ENCODE measurements around the gene PDHA1. TPM values are rescaled to one million over a fixed set of nuclear protein-coding genes. Genes with fewer than 3 reads are reported as not detected.

PDHA1 gene
- polyA plus RNA-seq, 1 of the 3 experiments (the other 2 are of a cell fraction) = 121 TPM

GRCh38 chrX:19350941-19351384 lies 7.2 kb downstream of the PDHA1 start:
- no peak overlapping the region for H3K4me2 ChIP-seq
- 64% methylated on average over 8 of the region's 8 CpGs for WGBS (ENCODE audit: low lambda C conversion rate)
- CTCF ChIA-PET = interaction anchor here (1.4 kb wide), 1 partner anchor 11 kb away, joined by 4 read pairs; no protein-coding TSS in a partner anchor
- no peak for DNase-seq
- no peak overlapping the region for H3K4me3 ChIP-seq (ENCODE audit: low read depth in 2 of 2, low read length in 1 of 2)
- H3K9me2 ChIP-seq = no peaks in the 10 kb centered on the region
- no peak overlapping the region for H3K27ac ChIP-seq (ENCODE audit: low read depth in 2 of 2, low read length in 1 of 2)
- no peak overlapping the region for H2AFZ ChIP-seq (ENCODE audit: low read depth)
- H3K36me3 ChIP-seq (replicated peaks in 1 of 2; ENCODE audit: control insufficient read depth in 1 of 2, insufficient read depth in 2 of 2, low read length in 1 of 2) = peaks cover 9 to 28% of the 10 kb centered on the region in 2 experiments
- no peaks in the 10 kb centered on the region; the same call in 1 of the 2 replicates for H3K27me3 ChIP-seq (ENCODE audit: insufficient read depth)
- POLR2A ChIA-PET = no interaction called here
- H3F3A ChIP-seq (replicated peaks; ENCODE audit: insufficient read depth) = no peaks in the 10 kb centered on the region
- H3K9ac ChIP-seq = no peak overlapping the region
- TF ChIP-seq TCF12 (IDR thresholded peaks at IDR 0.05) = no peak
- TF ChIP-seq SIN3A (IDR thresholded peaks at IDR 0.05; ENCODE audit: borderline replicate concordance, low read depth, low read length) = no peak
- TF ChIP-seq USF2 (IDR thresholded peaks at IDR 0.05; ENCODE audit: borderline replicate concordance, low read depth, low read length) = no peak
- TF ChIP-seq RFX5 (IDR thresholded peaks at IDR 0.05; ENCODE audit: low read length) = no peak
- TF ChIP-seq NFIC (IDR thresholded peaks at IDR 0.05; ENCODE audit: borderline replicate concordance) = no peak
- no peak for TF ChIP-seq NRF1 (IDR thresholded peaks at IDR 0.05; ENCODE audit: low read depth, low read length)
- no peak for TF ChIP-seq JUND (IDR thresholded peaks at IDR 0.05)
- TF ChIP-seq USF1 (IDR thresholded peaks at IDR 0.05; ENCODE audit: borderline replicate concordance, low read depth) = no peak
- H4K20me1 ChIP-seq (ENCODE audit: insufficient read depth) = 0 out of 2 replicates have a peak, but pooled peaks cover 6% of the 10 kb centered on the region
- no peaks in the 10 kb centered on the region for H3K4me1 ChIP-seq (ENCODE audit: control insufficient read depth in 1 of 2, insufficient read depth in 2 of 2, low read depth in 1 of 2, low read length in 1 of 2)
- no peaks in the 10 kb centered on the region for H3K9me3 ChIP-seq
- H3K79me2 ChIP-seq (ENCODE audit: insufficient read depth) = peaks cover 29% of the 10 kb centered on the region

GRCh38 chrX:19354625-19355024 lies 10.9 kb downstream of the PDHA1 start:
- peaks cover 9 to 57% of the 10 kb centered on the region in 2 experiments for H3K36me3 ChIP-seq (replicated peaks in 1 of 2; ENCODE audit: control insufficient read depth in 1 of 2, insufficient read depth in 2 of 2, low read length in 1 of 2)
- CTCF ChIA-PET = interaction anchor here (1.2 kb wide), 1 partner anchor 18 kb away, joined by 3 read pairs; no protein-coding TSS in a partner anchor
- H3K27ac ChIP-seq (ENCODE audit: low read depth in 2 of 2, low read length in 1 of 2) = no peak overlapping the region
- no peaks in the 10 kb centered on the region for H4K20me1 ChIP-seq (ENCODE audit: insufficient read depth)
- no peaks in the 10 kb centered on the region for H3F3A ChIP-seq (replicated peaks; ENCODE audit: insufficient read depth)
- H3K9me2 ChIP-seq = no peaks in the 10 kb centered on the region
- POLR2A ChIA-PET = no interaction called here
- WGBS (ENCODE audit: low lambda C conversion rate) = 39% methylated on average over 6 of the region's 6 CpGs
- no peak overlapping the region for H3K9ac ChIP-seq
- H3K4me1 ChIP-seq (ENCODE audit: control insufficient read depth in 1 of 2, insufficient read depth in 2 of 2, low read depth in 1 of 2, low read length in 1 of 2) = no peaks in the 10 kb centered on the region
- no peak for TF ChIP-seq POLR2AphosphoS5 (IDR thresholded peaks at IDR 0.05; ENCODE audit: low read depth, low read length)
- TF ChIP-seq FOSL2 (IDR thresholded peaks at IDR 0.05; ENCODE audit: borderline replicate concordance, low read depth) = no peak
- TF ChIP-seq TAF1 (IDR thresholded peaks at IDR 0.05; ENCODE audit: borderline replicate concordance, low read depth, low read length) = no peak
- no peak for TF ChIP-seq GABPA (IDR thresholded peaks at IDR 0.05; ENCODE audit: low read depth)
- no peak for TF ChIP-seq SIN3A (IDR thresholded peaks at IDR 0.05; ENCODE audit: borderline replicate concordance, low read depth, low read length)
- no peak for TF ChIP-seq IRF3 (IDR thresholded peaks at IDR 0.05; ENCODE audit: low read depth, low read length)
- no peak for TF ChIP-seq ZBTB33 (IDR thresholded peaks at IDR 0.05; ENCODE audit: borderline replicate concordance, low read depth)
- H3K27me3 ChIP-seq (ENCODE audit: insufficient read depth) = no peaks in the 10 kb centered on the region; the same call in 1 of the 2 replicates
- no peak overlapping the region for H2AFZ ChIP-seq (ENCODE audit: low read depth)
- H3K79me2 ChIP-seq (ENCODE audit: insufficient read depth) = no peaks in the 10 kb centered on the region
- H3K9me3 ChIP-seq = no peaks in the 10 kb centered on the region
- no peak overlapping the region for H3K4me3 ChIP-seq (ENCODE audit: low read depth in 2 of 2, low read length in 1 of 2)
- no peak for DNase-seq
- no peak overlapping the region for H3K4me2 ChIP-seq

Data from SK-N-SH (cell line).